H1 (cell line): Measurements from ENCODE around the gene AVPR1B. TPM values are rescaled to one million over a fixed set of nuclear protein-coding genes. Genes with fewer than 3 reads are reported as not detected.

Source experiments
- CTCF ChIA-PET: fragments of 300-600 bp; sonication (Branson Sonifier 250); formaldehyde crosslinking; loops from one replicate; lab custom pipeline; 2021; ENCODE audit not compliant: partially characterized antibody; lab: Charles Lee
- POLR2A ChIA-PET: fragments of 300-600 bp; sonication (Branson Sonifier 250); formaldehyde crosslinking; loops from one replicate; lab custom pipeline; 2021; ENCODE audit warnings: inconsistent platforms; ENCODE audit not compliant: partially characterized antibody; lab: Charles Lee
- DNase-seq, 2 experiments: peaks; one replicate each; pipeline versions ENCODE4 v3.0.0 to v3.0.0-alpha.2; 2010 to 2022; ENCODE audit warnings: low spot score in 2 of 2, low read depth in 1 of 2, mixed read lengths in 1 of 2
- FAIRE-seq: peaks from 2 replicates; lab custom pipeline; 2011; peaks lifted over from hg19 to GRCh38; lab: Jason Lieb, UNC
- H2AFZ ChIP-seq: 2 replicates; pipeline ENCODE4 v1.8.1; 2012; ENCODE audit warnings: low read length, inconsistent platforms
- H2AK5ac ChIP-seq: 2 replicates; pipeline ENCODE4 v1.6.1; 2013; ENCODE audit warnings: low read depth, low read length
- H2BK120ac ChIP-seq: replicated peaks from 2 replicates; pipeline ENCODE3; 2013; ENCODE audit warnings: low read depth, low read length, inconsistent platforms
- H2BK12ac ChIP-seq: 2 replicates; pipeline ENCODE4 v1.6.1; 2013; ENCODE audit warnings: low read depth, low read length
- H2BK15ac ChIP-seq: 2 replicates; pipeline ENCODE4 v1.6.1; 2013; ENCODE audit warnings: low read length
- H2BK20ac ChIP-seq: 2 replicates; pipeline ENCODE4 v1.6.1; 2013; ENCODE audit warnings: low read length
- H2BK5ac ChIP-seq: 2 replicates; pipeline ENCODE4 v1.6.1; 2013; ENCODE audit warnings: low read depth, low read length
- H3K14ac ChIP-seq: 2 replicates; pipeline ENCODE4 v1.6.1; 2013; ENCODE audit warnings: inconsistent platforms; ENCODE audit not compliant: insufficient read length
- H3K18ac ChIP-seq: 2 replicates; pipeline ENCODE4 v1.6.1; 2013; ENCODE audit warnings: low read length; ENCODE audit errors: extremely low read depth
- H3K23ac ChIP-seq: 2 replicates; pipeline ENCODE4 v1.6.1; 2013; ENCODE audit warnings: inconsistent platforms; ENCODE audit not compliant: insufficient read length
- H3K23me2 ChIP-seq: 2 replicates; pipeline ENCODE4 v1.6.1; 2013; ENCODE audit warnings: low read depth, low read length
- H3K27ac ChIP-seq: 2 replicates; pipeline ENCODE4 v1.6.1; 2011; ENCODE audit warnings: low read depth, low read length, inconsistent platforms
- H3K27me3 ChIP-seq, 4 experiments: replicated peaks in 1 of 4; 1 replicate in 1 of 4; 2 replicates in 3 of 4; pipeline versions ENCODE4 v1.6.1 to v1.8.1; 2011 to 2013; ENCODE audit warnings: low read length in 3 of 4, mild to moderate bottlenecking in 3 of 4, inconsistent platforms in 2 of 4, mixed read lengths in 2 of 4, moderate library complexity in 1 of 4; ENCODE audit not compliant: control insufficient read depth in 3 of 4, insufficient read depth in 3 of 4; ENCODE audit errors: extremely low read depth in 1 of 4
- H3K36me3 ChIP-seq, 4 experiments: 2 replicates each; pipeline versions ENCODE4 v1.6.1 to v1.8.1; 2011 to 2013; ENCODE audit warnings: mild to moderate bottlenecking in 4 of 4, low read length in 3 of 4, moderate library complexity in 2 of 4, control low read depth in 1 of 4, inconsistent platforms in 1 of 4; ENCODE audit not compliant: insufficient read depth in 4 of 4, control insufficient read depth in 2 of 4
- H3K4ac ChIP-seq: replicated peaks from 2 replicates; pipeline ENCODE3; 2013; ENCODE audit warnings: low read length, low read depth, mixed read lengths, inconsistent platforms; ENCODE audit not compliant: insufficient read length
- H3K4me1 ChIP-seq, 4 experiments: replicated peaks in 1 of 4; 1 replicate in 1 of 4; 2 replicates in 3 of 4; pipeline versions ENCODE4 v1.6.1 to v1.8.1; 2011 to 2013; ENCODE audit warnings: low read length in 3 of 4, inconsistent platforms in 2 of 4, mixed read lengths in 1 of 4; ENCODE audit not compliant: insufficient read depth in 4 of 4, control insufficient read depth in 3 of 4
- H3K4me2 ChIP-seq, 2 experiments: 2 replicates each; pipeline versions ENCODE4 v1.6.1 to v1.8.1; 2011 to 2013; ENCODE audit warnings: low read depth in 2 of 2, low read length in 2 of 2, control low read depth in 1 of 2, inconsistent platforms in 1 of 2, mild to moderate bottlenecking in 1 of 2; ENCODE audit not compliant: insufficient read depth in 1 of 2
- H3K4me3 ChIP-seq, 4 experiments: fragments of 200-600, 300-600 bp in 1 of 4; sonication (generic), shearing (Covaris generic), sonication (Bioruptor Twin) in 1 of 4; 2 replicates each; pipeline versions ENCODE4 v1.5.1 to v1.8.1; 2011 to 2016; ENCODE audit warnings: low read length in 4 of 4, low read depth in 3 of 4, control low read depth in 2 of 4, inconsistent platforms in 2 of 4, mild to moderate bottlenecking in 2 of 4, mixed read lengths in 1 of 4, moderate library complexity in 1 of 4; ENCODE audit not compliant: insufficient read depth in 2 of 4; ENCODE audit errors: extremely low read depth in 1 of 4
- H3K56ac ChIP-seq: replicated peaks from 2 replicates; pipeline ENCODE3; 2013; ENCODE audit warnings: low read depth, mild to moderate bottlenecking, mixed read lengths, low read length, inconsistent platforms; ENCODE audit not compliant: insufficient read length
- H3K79me1 ChIP-seq: 2 replicates; pipeline ENCODE4 v1.6.1; 2013; ENCODE audit warnings: low read depth, low read length, control low read depth
- H3K79me2 ChIP-seq, 2 experiments: 2 replicates each; pipeline versions ENCODE4 v1.6.1 to v1.8.1; 2012 to 2013; ENCODE audit warnings: low read length in 2 of 2, mild to moderate bottlenecking in 2 of 2, inconsistent platforms in 1 of 2; ENCODE audit not compliant: insufficient read depth in 2 of 2, control insufficient read depth in 1 of 2
- H3K9ac ChIP-seq, 4 experiments: replicated peaks in 1 of 4; 1 replicate in 1 of 4; 2 replicates in 3 of 4; pipeline versions ENCODE4 v1.6.1 to v1.8.1; 2011 to 2013; ENCODE audit warnings: low read depth in 3 of 4, low read length in 3 of 4, control low read depth in 2 of 4, mild to moderate bottlenecking in 2 of 4, moderate library complexity in 2 of 4, inconsistent platforms in 1 of 4; ENCODE audit errors: extremely low read depth in 1 of 4
- H3K9me3 ChIP-seq, 2 experiments: 2 replicates each; pipeline versions ENCODE4 v1.6.1 to v1.8.1; 2012 to 2013; ENCODE audit warnings: mild to moderate bottlenecking in 2 of 2, moderate library complexity in 2 of 2, control low read depth in 1 of 2, inconsistent platforms in 1 of 2, low read depth in 1 of 2, low read length in 1 of 2, mixed read lengths in 1 of 2; ENCODE audit not compliant: insufficient read depth in 2 of 2
- H4K20me1 ChIP-seq, 2 experiments: replicated peaks in 1 of 2; 2 replicates each; pipeline versions ENCODE3 to v1.8.1; 2011 to 2013; ENCODE audit warnings: inconsistent platforms in 2 of 2, low read length in 2 of 2, mild to moderate bottlenecking in 1 of 2; ENCODE audit not compliant: insufficient read depth in 2 of 2, control insufficient read depth in 1 of 2
- H4K5ac ChIP-seq: 2 replicates; pipeline ENCODE4 v1.6.1; 2013; ENCODE audit warnings: low read length, low read depth, mixed read lengths, inconsistent platforms; ENCODE audit not compliant: insufficient read length
- H4K8ac ChIP-seq: 2 replicates; pipeline ENCODE4 v1.8.0; 2013; ENCODE audit warnings: mild to moderate bottlenecking, moderate library complexity, low read length, inconsistent platforms; ENCODE audit not compliant: insufficient read depth; ENCODE audit errors: extremely low read depth
- H4K91ac ChIP-seq: replicated peaks from 2 replicates; pipeline ENCODE3; 2013; ENCODE audit warnings: low read length, mixed read lengths, inconsistent platforms; ENCODE audit not compliant: insufficient read length
- CBX5 ChIP-seq: fragments of 300-800, 300-1000 bp; sonication (generic); IDR thresholded peaks from 2 replicates; pipeline ENCODE4 v1.7.1; 2016; ENCODE audit warnings: antibody characterized with exemption, low read length, low read depth
- CBX8 ChIP-seq: fragments of 300-800, 300-1000 bp; sonication (generic); IDR thresholded peaks from 2 replicates; pipeline ENCODE4 v1.7.1; 2016; ENCODE audit warnings: low read depth, low read length, borderline replicate concordance
- CREB1 ChIP-seq: IDR thresholded peaks from 2 replicates; pipeline ENCODE4 v1.6.1; 2012; ENCODE audit warnings: inconsistent platforms
- CTBP2 ChIP-seq: IDR thresholded peaks from 2 replicates; pipeline ENCODE4 v1.7.0; 2011; ENCODE audit warnings: borderline replicate concordance, mild to moderate bottlenecking, moderate library complexity, mixed read lengths, low read length; ENCODE audit not compliant: insufficient read depth, insufficient read length
- EZH2 ChIP-seq: fragments of 200-600 bp; sonication (generic); IDR thresholded peaks from 2 replicates; pipeline ENCODE4 v1.7.1; 2012; ENCODE audit warnings: low read depth, mild to moderate bottlenecking, moderate library complexity, low read length, inconsistent platforms; ENCODE audit not compliant: severe bottlenecking
- RXRA ChIP-seq: IDR thresholded peaks from 2 replicates; pipeline ENCODE4 v1.6.1; 2011; ENCODE audit warnings: low read depth, mild to moderate bottlenecking, low read length, moderate library complexity; ENCODE audit not compliant: insufficient read depth
- SIX5 ChIP-seq: IDR thresholded peaks from 2 replicates; pipeline ENCODE4 v1.6.1; 2011; ENCODE audit warnings: mild to moderate bottlenecking, low read depth, low read length
- TAF1 ChIP-seq: IDR thresholded peaks from 2 replicates; pipeline ENCODE4 v1.6.1; 2011; ENCODE audit warnings: mild to moderate bottlenecking, low read depth, low read length
- TAF7 ChIP-seq: optimal IDR thresholded peaks from 2 replicates; pipeline ENCODE3; 2011; ENCODE audit warnings: low read depth, mild to moderate bottlenecking, inconsistent platforms, low read length, moderate library complexity, borderline replicate concordance
- WGBS, 2 experiments: shearing (Covaris generic) in 1 of 2; methylation state at CpG; one replicate each; pipeline versions ENCODE4 v1.1.6 to v1.1.7; 2013 to 2015; ENCODE audit warnings: low lambda C conversion rate in 2 of 2, mixed read lengths in 2 of 2, inconsistent platforms in 1 of 2, low coverage in 1 of 2, missing lambda C conversion rate in 1 of 2; ENCODE audit not compliant: insufficient replicate concordance in 2 of 2, insufficient coverage in 1 of 2, insufficient read length in 1 of 2; ENCODE audit errors: extremely low coverage in 1 of 2, missing lambda C conversion rate in 1 of 2; 5-methylcytosine and 5-hydroxymethylcytosine counted together
- polyA plus RNA-seq, 7 experiments: library from polyadenylated mRNA; depleted of rRNA in 3 of 7; stranded (reverse) in 5 of 7; unstranded in 2 of 7; fragments of >200 nt in 5 of 7; fragments of 200-250 nt in 2 of 7; gene quantifications; 1 replicate in 5 of 7; 2 replicates in 1 of 7; 4 replicates in 1 of 7; pipeline versions ENCODE4 v1.2.1 to v1.2.3, GENCODE V29; 2011 to 2013; ENCODE audit warnings: missing spikeins in 2 of 7, mixed read lengths in 2 of 7
- total RNA-seq: library from RNA; stranded (reverse); fragmentation: NEBNext Ultra II Directional; extraction: Animal tissue kit (Norgen Biotek cat#: 25700); gene quantifications from 2 replicates; pipeline ENCODE4 v1.2.1, GENCODE V29; 2021
- TF ChIP-seq, protein P1 (sequence below), 3 experiments: IDR thresholded peaks; 1 replicate in 2 of 3; 2 replicates in 1 of 3; pipeline versions ENCODE4 v1.5.1 to v1.6.1; 2011; ENCODE audit warnings: low read length in 3 of 3, mild to moderate bottlenecking in 3 of 3, inconsistent platforms in 2 of 3, low read depth in 1 of 3, moderate library complexity in 1 of 3; ENCODE audit not compliant: insufficient read depth in 1 of 3; ENCODE audit errors: control extremely low read depth in 1 of 3
- TF ChIP-seq, protein P2 (sequence below): IDR thresholded peaks from 2 replicates; pipeline ENCODE4 v1.6.1; 2012; ENCODE audit warnings: inconsistent platforms

AVPR1B gene
- total and polyA plus RNA-seq, 2 of the 8 experiments (the other 6 are each of a cell fraction or from before 2014, with no cell fraction given) = 0.29 to 0.50 TPM

DNA sequence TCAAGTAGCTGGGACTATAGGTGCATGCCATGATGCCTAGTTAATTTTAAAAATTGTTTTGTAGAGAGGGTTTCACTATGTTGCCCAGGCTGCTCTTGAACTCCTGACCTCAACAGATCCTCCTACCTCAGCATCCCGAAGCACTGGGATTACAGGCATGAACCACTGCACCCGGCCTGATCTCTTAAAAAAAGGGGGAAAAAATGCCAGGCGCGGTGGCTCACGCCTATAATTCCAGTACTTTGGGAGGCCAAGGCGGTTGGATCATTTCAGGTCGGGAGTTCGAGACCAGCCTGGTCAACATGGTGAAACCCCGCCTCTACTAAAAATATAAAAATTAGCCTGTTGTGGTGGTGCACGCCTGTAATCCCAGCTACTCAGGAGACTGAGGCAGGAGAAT lies 13.2 kb downstream of the AVPR1B start:
- no peak overlapping the region for H3K9ac ChIP-seq
- no peak overlapping the region for H3K56ac ChIP-seq
- no peaks in the 10 kb centered on the region for H3K36me3 ChIP-seq
- no peak overlapping the region for H4K91ac ChIP-seq
- CTCF ChIA-PET = interaction anchor here (1.1 to 16.5 kb wide), 6 partner anchors 7 to 122 kb away, joined by 3 to 262 read pairs (median 18); no protein-coding TSS in a partner anchor
- H2BK12ac ChIP-seq = no peak overlapping the region
- DNase-seq (peak in 1 of 2 experiments; percentile 14), FAIRE-seq (no peak)
- H3K27me3 ChIP-seq = no peaks in the 10 kb centered on the region
- no peak overlapping the region for H2BK120ac ChIP-seq
- H4K20me1 ChIP-seq = no peaks in the 10 kb centered on the region
- H3K4me1 ChIP-seq = no peaks in the 10 kb centered on the region
- 87% methylated on average over 10 of the region's 10 CpGs; no CpG with 5 or more reads in 1 of the 2 experiments for WGBS, 2 experiments
- H3K23me2 ChIP-seq = no peaks in the 10 kb centered on the region
- H3K79me2 ChIP-seq = no peaks in the 10 kb centered on the region
- no peak overlapping the region for H3K18ac ChIP-seq
- no peak overlapping the region for H3K14ac ChIP-seq
- H3K4me2 ChIP-seq = no peak overlapping the region
- no peak overlapping the region for H2AK5ac ChIP-seq
- no peak overlapping the region for H2BK15ac ChIP-seq
- no peak overlapping the region for H4K5ac ChIP-seq
- H2BK5ac ChIP-seq = no peak overlapping the region
- H2BK20ac ChIP-seq = no peak overlapping the region
- no peaks in the 10 kb centered on the region for H3K79me1 ChIP-seq
- H3K4ac ChIP-seq = no peak overlapping the region
- H3K9me3 ChIP-seq = no peaks in the 10 kb centered on the region
- H2AFZ ChIP-seq = no peak overlapping the region
- H3K27ac ChIP-seq = no peak overlapping the region
- H3K23ac ChIP-seq = no peak overlapping the region
- no peak overlapping the region for H3K4me3 ChIP-seq
- POLR2A ChIA-PET = interaction anchor here (1.1 kb wide), 1 partner anchor 75 kb away, joined by 3 read pairs; no protein-coding TSS in a partner anchor
- no peak overlapping the region for H4K8ac ChIP-seq
- no peak for TF ChIP-seq CBX8
- no peak for TF ChIP-seq EZH2
- TF ChIP-seq, protein P1, sequence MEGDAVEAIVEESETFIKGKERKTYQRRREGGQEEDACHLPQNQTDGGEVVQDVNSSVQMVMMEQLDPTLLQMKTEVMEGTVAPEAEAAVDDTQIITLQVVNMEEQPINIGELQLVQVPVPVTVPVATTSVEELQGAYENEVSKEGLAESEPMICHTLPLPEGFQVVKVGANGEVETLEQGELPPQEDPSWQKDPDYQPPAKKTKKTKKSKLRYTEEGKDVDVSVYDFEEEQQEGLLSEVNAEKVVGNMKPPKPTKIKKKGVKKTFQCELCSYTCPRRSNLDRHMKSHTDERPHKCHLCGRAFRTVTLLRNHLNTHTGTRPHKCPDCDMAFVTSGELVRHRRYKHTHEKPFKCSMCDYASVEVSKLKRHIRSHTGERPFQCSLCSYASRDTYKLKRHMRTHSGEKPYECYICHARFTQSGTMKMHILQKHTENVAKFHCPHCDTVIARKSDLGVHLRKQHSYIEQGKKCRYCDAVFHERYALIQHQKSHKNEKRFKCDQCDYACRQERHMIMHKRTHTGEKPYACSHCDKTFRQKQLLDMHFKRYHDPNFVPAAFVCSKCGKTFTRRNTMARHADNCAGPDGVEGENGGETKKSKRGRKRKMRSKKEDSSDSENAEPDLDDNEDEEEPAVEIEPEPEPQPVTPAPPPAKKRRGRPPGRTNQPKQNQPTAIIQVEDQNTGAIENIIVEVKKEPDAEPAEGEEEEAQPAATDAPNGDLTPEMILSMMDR (IDR thresholded peaks at IDR 0.05; ENCODE audit: control extremely low read depth in 1 of 3, insufficient read depth in 1 of 3, low read depth in 1 of 3, low read length in 3 of 3) = no peak
- TF ChIP-seq RXRA = no peak
- TF ChIP-seq SIX5 = no peak
- TF ChIP-seq CTBP2 = no peak
- TF ChIP-seq, protein P2, sequence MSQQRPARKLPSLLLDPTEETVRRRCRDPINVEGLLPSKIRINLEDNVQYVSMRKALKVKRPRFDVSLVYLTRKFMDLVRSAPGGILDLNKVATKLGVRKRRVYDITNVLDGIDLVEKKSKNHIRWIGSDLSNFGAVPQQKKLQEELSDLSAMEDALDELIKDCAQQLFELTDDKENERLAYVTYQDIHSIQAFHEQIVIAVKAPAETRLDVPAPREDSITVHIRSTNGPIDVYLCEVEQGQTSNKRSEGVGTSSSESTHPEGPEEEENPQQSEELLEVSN = no peak
- no peak for TF ChIP-seq TAF1
- TF ChIP-seq CBX5 = no peak
- TF ChIP-seq TAF7 = no peak
- no peak for TF ChIP-seq CREB1
